ENCODE data around the gene WNT7B. TPM values are rescaled to one million over a fixed set of nuclear protein-coding genes. Genes with fewer than 3 reads are reported as not detected.

The WNT7B gene
- polyA plus RNA-seq, 1 experiment: not detected

GRCh38 chr22:45891021-45891421, 85.9 kb downstream of the WNT7B start:
- H3K36me3 ChIP-seq (ENCODE audit: control insufficient read depth, insufficient read depth, low read length): no peaks in the 10 kb centered on the region
- CTCF ChIA-PET: no interaction called here
- TF ChIP-seq, protein P1, sequence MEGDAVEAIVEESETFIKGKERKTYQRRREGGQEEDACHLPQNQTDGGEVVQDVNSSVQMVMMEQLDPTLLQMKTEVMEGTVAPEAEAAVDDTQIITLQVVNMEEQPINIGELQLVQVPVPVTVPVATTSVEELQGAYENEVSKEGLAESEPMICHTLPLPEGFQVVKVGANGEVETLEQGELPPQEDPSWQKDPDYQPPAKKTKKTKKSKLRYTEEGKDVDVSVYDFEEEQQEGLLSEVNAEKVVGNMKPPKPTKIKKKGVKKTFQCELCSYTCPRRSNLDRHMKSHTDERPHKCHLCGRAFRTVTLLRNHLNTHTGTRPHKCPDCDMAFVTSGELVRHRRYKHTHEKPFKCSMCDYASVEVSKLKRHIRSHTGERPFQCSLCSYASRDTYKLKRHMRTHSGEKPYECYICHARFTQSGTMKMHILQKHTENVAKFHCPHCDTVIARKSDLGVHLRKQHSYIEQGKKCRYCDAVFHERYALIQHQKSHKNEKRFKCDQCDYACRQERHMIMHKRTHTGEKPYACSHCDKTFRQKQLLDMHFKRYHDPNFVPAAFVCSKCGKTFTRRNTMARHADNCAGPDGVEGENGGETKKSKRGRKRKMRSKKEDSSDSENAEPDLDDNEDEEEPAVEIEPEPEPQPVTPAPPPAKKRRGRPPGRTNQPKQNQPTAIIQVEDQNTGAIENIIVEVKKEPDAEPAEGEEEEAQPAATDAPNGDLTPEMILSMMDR (IDR thresholded peaks at IDR 0.05; ENCODE audit: insufficient read depth, low read depth, low read length): no peak
- peaks cover 6% of the 10 kb centered on the region; the same call in 1 of the 2 replicates for H3K27me3 ChIP-seq (ENCODE audit: control insufficient read depth, insufficient read depth, low read length)
- POLR2A ChIA-PET: no interaction called here
- no peak overlapping the region for H3K4me3 ChIP-seq (ENCODE audit: low read depth, low read length)
- DNase-seq (ENCODE audit: low read depth): no peak

GRCh38 chr22:45890351-45890635, 86.7 kb downstream of the WNT7B start:
- CTCF ChIA-PET: no interaction called here
- DNase-seq (ENCODE audit: low read depth): no peak
- TF ChIP-seq, protein P1 (IDR thresholded peaks at IDR 0.05; ENCODE audit: insufficient read depth, low read depth, low read length): no peak
- Histone ChIP-seq H3K4me3 (ENCODE audit: low read depth, low read length) (no peak overlapping the region), H3K27me3 (ENCODE audit: control insufficient read depth, insufficient read depth, low read length) (peaks cover 3% of the 10 kb centered on the region; the same call in 1 of the 2 replicates), H3K36me3 (ENCODE audit: control insufficient read depth, insufficient read depth, low read length) (no peaks in the 10 kb centered on the region)
- POLR2A ChIA-PET: no interaction called here

- TF ChIP-seq, protein P1 (IDR thresholded peaks at IDR 0.05; ENCODE audit: insufficient read depth, low read depth, low read length): no peak
- CTCF ChIA-PET: no interaction called here
Observed at GRCh38 chr22:45889539-45890350, 87.2 kb downstream of the WNT7B start.

GRCh38 chr22:45889093-45889538, 87.8 kb downstream of the WNT7B start:
- Histone ChIP-seq H3K36me3 (ENCODE audit: control insufficient read depth, insufficient read depth, low read length) (no peaks in the 10 kb centered on the region), H3K4me3 (ENCODE audit: low read depth, low read length) (no peak overlapping the region), H3K27me3 (ENCODE audit: control insufficient read depth, insufficient read depth, low read length) (peaks cover 3% of the 10 kb centered on the region; the same call in 1 of the 2 replicates)
- ChIA-PET POLR2A (no interaction called here), CTCF (no interaction called here)
- TF ChIP-seq, protein P1 (IDR thresholded peaks at IDR 0.05; ENCODE audit: insufficient read depth, low read depth, low read length): no peak
- DNase-seq (ENCODE audit: low read depth): no peak

More at GRCh38 chr22:45889539-45890350, 87.2 kb downstream of the WNT7B start:
- DNase-seq (ENCODE audit: low read depth): no peak
- Histone ChIP-seq H3K36me3 (ENCODE audit: control insufficient read depth, insufficient read depth, low read length) (no peaks in the 10 kb centered on the region), H3K27me3 (ENCODE audit: control insufficient read depth, insufficient read depth, low read length) (peaks cover 3% of the 10 kb centered on the region; the same call in 1 of the 2 replicates), H3K4me3 (ENCODE audit: low read depth, low read length) (no peak overlapping the region)
- POLR2A ChIA-PET: no interaction called here

- TF ChIP-seq, protein P1 (IDR thresholded peaks at IDR 0.05; ENCODE audit: insufficient read depth, low read depth, low read length): no peak
- Histone ChIP-seq H3K36me3 (ENCODE audit: control insufficient read depth, insufficient read depth, low read length) (no peaks in the 10 kb centered on the region), H3K4me3 (ENCODE audit: low read depth, low read length) (no peak overlapping the region), H3K27me3 (ENCODE audit: control insufficient read depth, insufficient read depth, low read length) (no peaks in the 10 kb centered on the region; the same call in 1 of the 2 replicates)
- no peak for DNase-seq (ENCODE audit: low read depth)
- ChIA-PET CTCF (interaction anchor here (0.6 kb wide), 1 partner anchor 86 kb away, joined by 3 read pairs; no protein-coding TSS in a partner anchor), POLR2A (no interaction called here)
Observed at GRCh38 chr22:45888221-45889092, 88.5 kb downstream of the WNT7B start.
